ENCODE measurements around the gene PPL. TPM values are rescaled to one million over a fixed set of nuclear protein-coding genes. Genes with fewer than 3 reads are reported as not detected.

PPL gene
- total RNA-seq, 1 experiment from 2014 or later = 56.4 TPM

- BruUV-seq (replicated peaks) = no TSS peak
- Histone ChIP-seq H3K9ac (ENCODE audit: low read length) (no peak overlapping the region), H3K4me1 (ENCODE audit: control insufficient read depth in 1 of 2, insufficient read depth in 2 of 2, low read length in 2 of 2) (peaks cover 36 to 52% of the 10 kb centered on the region in 2 experiments), H3K79me2 (ENCODE audit: insufficient read depth, low read length) (no peaks in the 10 kb centered on the region), H3K4me3 (replicated peaks in 1 of 2; ENCODE audit: low read depth in 1 of 2, low read length in 2 of 2) (no peak overlapping the region), H3K4me2 (ENCODE audit: low read length) (no peak overlapping the region), H3K36me3 (ENCODE audit: control insufficient read depth in 1 of 2, insufficient read depth in 2 of 2, low read length in 2 of 2) (no peaks in the 10 kb centered on the region), H3K9me3 (ENCODE audit: control insufficient read depth in 1 of 2, insufficient read depth in 1 of 2, low read depth in 1 of 2, low read length in 2 of 2) (no peaks in the 10 kb centered on the region), H3K9me2 (ENCODE audit: insufficient read depth) (no peaks in the 10 kb centered on the region), H3K27ac (ENCODE audit: low read depth, low read length) (no peak overlapping the region), H2AFZ (ENCODE audit: low read depth, low read length, poor library complexity, severe bottlenecking) (no peak overlapping the region), H3K27me3 (ENCODE audit: insufficient read depth, low read length) (no peaks in the 10 kb centered on the region), H4K20me1 (ENCODE audit: insufficient read depth) (no peaks in the 10 kb centered on the region)
- CTCF ChIA-PET = no interaction called here
- RAD21 ChIA-PET (ENCODE audit: low non-redundant PET in 1 of 2, low total read pairs in 2 of 2, uncharacterized antibody in 2 of 2, unreplicated experiment in 2 of 2) = interaction anchor here in 1 of 2 experiments (0.5 kb wide), 1 partner anchor 70 kb away, joined by 3 read pairs; no protein-coding TSS in a partner anchor
- TF ChIP-seq CBX3 (IDR thresholded peaks at IDR 0.05; ENCODE audit: low read depth) (no peak), ZNF274 (IDR thresholded peaks at IDR 0.05; ENCODE audit: low read depth, low read length) (no peak), RAD21 (IDR thresholded peaks at IDR 0.05; ENCODE audit: low read depth) (no peak), POLR2AphosphoS5 (IDR thresholded peaks at IDR 0.05; ENCODE audit: low read depth, low read length) (no peak), JUND (IDR thresholded peaks at IDR 0.05) (no peak), POLR2A (IDR thresholded peaks at IDR 0.05; ENCODE audit: borderline replicate concordance, extremely low read depth, insufficient read depth, insufficient read length) (no peak), ZFX (IDR thresholded peaks at IDR 0.05) (no peak), EZH2 (IDR thresholded peaks at IDR 0.05) (no peak), ELF1 (IDR thresholded peaks at IDR 0.05; ENCODE audit: borderline replicate concordance, low read depth) (no peak), FOSL1 (IDR thresholded peaks at IDR 0.05; ENCODE audit: low read depth) (no peak), REST (IDR thresholded peaks at IDR 0.05; ENCODE audit: low read depth) (no peak), EZH2phosphoT487 (IDR thresholded peaks at IDR 0.05; ENCODE audit: borderline replicate concordance) (no peak), CTCF (IDR thresholded peaks at IDR 0.05 in 2 of 3, conservative IDR thresholded peaks at IDR 0.05 in 1 of 3; ENCODE audit: borderline replicate concordance in 1 of 3, insufficient read depth in 1 of 3, low read depth in 2 of 3, low read length in 2 of 3) (no peak), SIN3A (IDR thresholded peaks at IDR 0.05; ENCODE audit: low read depth) (no peak)
- TF ChIP-seq, protein P1, sequence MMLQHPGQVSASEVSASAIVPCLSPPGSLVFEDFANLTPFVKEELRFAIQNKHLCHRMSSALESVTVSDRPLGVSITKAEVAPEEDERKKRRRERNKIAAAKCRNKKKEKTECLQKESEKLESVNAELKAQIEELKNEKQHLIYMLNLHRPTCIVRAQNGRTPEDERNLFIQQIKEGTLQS (IDR thresholded peaks at IDR 0.05) = no peak
- no peak for DNase-seq (ENCODE audit: low read depth, low spot score)
- POLR2A ChIA-PET = no interaction called here
- no peak for ATAC-seq
- intact Hi-C loops (cut with micrococcal nuclease) = no loop called here
Observed at GRCh38 chr16:4913130-4913773, 23.7 kb downstream of the PPL start.
